Mesenteric fat pad (tissue), 1 donor: ENCODE results near the gene CTBP1. TPM values are rescaled to one million over a fixed set of nuclear protein-coding genes. Genes with fewer than 3 reads are reported as not detected.
A peak's percentile ranks its signal among the peaks of the same experiment; 100 is the strongest.

Experiments
- DNase-seq: peaks from one replicate; pipeline ENCODE4 v3.0.0-alpha.2; 2020; ENCODE audit warnings: low spot score
- total RNA-seq: library from RNA; stranded (reverse); fragmentation: NEBNext Ultra II Directional; extraction: Animal tissue kit (Norgen Biotek cat#: 25700); gene quantifications from one replicate; pipeline ENCODE4 v1.2.1, GENCODE V29; 2021
- donor health status: DM: yes; HTN: yes; CAD: no.

Gene CTBP1
- total RNA-seq, 1 donor from 2014 or later, result 147 TPM

DNA sequence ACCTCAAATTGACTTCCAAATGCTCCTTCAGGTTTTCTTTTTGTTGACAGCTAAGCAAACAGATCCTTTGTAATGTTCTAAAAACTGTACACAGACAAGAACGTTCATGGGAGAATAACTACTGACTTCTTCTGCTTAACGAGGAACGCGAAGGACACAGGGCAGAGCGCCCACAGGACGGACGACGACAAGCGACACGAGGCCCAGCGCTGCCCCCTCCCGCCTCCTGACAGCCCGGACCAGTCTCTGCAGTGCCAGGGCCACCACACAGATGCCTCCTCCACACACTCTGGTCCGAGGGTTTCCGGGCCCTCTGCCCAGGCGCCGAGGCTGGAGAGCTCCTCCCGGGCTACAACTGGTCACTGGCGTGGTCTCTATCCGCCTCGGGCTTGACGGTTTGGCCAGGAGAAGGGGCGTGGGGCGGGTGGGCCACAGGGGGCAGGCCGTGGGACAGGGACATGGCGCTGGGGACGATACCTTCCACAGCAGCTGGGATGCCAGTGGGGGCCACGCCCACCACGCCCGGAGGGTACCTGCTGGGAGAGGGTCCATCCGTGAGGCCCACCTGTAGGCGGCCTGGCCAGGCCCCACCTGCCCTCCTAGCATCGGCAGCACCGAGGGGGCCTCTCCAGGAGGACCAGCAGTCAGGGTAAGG is 36.9 kb downstream of the CTBP1 start:
- DNase-seq, result no peak

DNA sequence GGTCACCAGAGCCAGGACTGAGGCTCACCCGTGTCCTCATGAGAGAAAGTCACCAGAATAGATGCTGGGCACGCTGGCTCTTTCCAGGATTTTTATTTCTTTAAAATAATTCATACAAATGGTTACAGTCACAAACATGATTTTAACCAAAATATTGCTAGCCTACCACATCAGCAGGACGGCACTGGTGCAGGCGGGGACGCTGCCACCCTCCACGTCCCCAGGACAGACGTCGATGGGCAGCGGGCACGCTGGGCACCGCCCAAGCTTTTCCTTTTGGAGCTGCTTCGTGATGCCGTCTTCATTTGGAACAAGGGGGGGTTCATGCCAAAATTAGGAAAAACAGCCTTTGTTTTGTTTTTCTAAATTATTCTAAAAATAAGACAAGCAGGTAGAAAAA is 37.6 kb downstream of the CTBP1 start:
- no peak for DNase-seq

DNA sequence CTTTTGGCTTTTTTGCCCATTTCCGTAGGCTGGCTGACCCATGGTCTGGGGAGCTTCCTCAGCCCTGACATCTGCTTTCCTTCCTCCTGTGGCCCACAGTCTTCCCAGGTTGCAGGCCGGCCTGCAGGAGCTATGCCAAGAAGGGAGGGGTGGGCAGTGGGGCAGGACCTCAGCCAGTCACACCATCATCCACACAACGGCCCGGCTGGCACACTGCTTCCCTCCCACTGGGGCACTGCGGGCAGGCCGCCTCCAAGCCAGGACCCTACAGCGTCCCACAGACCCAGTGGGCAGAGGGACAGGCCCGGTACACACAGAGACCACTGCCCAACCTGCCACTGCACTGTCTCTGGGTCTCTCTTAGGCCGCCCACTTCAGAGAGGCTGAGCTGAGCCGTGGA is 38.0 kb downstream of the CTBP1 start:
- no peak for DNase-seq

DNA sequence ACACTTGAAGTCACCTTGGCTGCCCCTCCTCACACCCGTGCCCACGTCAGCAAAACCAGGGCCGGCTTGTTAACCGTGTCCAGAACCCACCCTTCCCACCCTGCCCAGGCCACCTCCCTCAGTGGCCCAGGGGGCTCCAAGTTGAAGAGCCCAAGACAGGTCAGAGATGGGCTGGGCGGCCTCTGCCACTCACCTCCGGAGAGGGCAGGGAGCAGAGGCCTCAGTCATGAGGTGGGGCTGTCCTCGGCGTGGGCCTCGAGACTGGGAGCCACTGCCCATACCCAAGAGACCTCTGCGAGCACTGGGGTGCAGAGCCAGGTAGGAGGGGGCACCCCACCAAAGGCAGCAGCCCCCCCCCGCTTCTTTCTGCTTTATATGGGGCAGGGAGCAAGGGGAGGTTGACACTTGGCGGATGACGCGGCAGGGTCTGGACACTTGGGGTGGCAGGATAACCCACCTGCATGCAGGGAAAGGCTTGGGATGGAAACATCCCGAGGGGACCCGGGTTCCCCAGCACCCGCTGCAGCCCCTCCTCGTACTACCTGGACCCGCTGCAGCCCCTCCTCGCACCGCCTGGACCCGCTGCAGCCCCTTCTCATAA is 38.6 kb downstream of the CTBP1 start:
- DNase-seq, result no peak

DNA sequence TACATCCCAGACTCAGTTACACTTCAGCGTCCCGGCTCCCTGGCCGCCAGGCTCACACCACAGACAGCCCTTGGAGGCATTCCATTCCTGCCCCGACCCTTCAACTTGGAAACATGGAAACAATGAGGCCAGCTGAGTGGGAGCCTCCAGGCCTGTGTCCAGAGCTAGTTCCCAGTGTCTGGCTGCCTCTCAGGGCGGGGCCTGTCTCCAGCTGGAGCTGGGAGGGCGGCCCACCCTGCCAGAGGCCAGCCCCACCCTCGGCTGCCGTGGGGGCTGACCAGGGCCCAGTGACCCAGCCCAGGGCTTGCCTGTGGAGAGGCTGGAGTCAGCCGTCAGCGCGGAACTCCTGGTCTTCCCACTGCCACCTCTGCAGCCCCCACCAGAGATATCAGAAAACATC is 39.1 kb downstream of the CTBP1 start:
- no peak for DNase-seq

DNA sequence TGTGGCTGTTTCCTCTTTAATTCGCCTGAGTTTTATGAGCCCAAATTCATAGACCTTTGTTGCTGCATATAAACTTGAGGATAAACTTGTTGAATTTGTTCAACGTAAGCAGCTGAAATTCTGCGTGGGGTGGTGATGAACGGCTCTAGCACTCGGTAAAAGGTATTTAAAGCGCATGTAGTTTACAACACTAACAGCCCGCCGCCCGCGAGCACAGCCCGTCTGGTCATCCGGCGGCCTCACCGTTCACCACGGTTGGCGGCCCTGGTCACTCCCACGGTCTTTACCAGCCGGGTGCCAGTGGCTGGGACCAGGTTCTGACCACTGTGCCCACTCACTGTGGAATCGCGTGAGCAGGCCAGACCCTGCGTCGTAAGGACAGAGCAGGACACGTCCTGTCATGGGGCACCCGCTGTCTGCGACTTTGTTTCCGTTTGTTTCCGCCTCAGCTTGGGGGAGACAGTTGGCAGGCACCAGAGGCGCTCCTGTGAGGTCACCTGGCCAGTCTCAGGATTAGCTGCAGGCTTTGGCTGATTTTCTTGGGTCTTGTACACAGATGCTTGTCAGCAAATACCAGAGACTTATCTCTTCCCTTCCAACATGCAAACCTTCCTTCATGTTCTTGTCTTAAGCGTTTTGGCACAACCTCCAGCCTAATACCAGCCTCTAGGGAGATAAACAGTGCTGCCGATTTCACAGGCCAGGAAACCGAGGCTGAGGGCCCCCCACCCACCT is 39.8 kb downstream of the CTBP1 start:
- DNase-seq, result no peak

DNA sequence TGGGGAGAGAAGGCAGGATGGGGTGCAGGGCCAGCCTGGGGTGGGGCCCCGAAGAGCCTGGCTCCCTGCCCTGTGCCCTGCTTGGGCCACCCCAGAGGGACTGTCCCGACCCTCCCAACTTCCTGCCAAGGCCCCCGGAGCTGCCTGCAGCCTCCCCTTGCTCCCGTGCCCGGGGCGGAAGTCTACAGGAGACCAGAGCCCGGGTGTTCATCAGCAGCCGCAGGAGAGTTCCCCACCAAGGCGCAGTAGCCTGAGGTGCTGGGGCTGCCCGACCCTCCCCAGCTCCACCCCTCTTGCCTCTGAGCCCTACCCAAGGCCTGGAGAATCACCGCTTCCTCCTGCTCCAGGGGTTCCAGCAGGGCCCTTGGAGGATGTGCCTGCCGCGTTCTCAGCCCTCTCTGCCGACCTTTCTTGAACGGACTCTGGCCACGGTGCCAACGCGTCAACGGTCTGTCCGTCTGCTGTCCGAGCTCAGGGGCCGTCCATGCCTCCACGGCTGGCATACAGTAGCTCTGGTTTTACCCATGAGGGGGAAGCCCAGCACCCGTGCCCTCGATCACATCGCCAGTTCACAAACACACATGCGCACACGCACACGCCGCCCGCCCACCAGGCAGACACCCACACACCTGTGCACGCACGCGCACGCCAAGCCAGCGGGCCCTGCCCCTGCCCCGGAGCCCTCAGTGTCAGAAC is 40.5 kb downstream of the CTBP1 start:
- no peak for DNase-seq

DNA sequence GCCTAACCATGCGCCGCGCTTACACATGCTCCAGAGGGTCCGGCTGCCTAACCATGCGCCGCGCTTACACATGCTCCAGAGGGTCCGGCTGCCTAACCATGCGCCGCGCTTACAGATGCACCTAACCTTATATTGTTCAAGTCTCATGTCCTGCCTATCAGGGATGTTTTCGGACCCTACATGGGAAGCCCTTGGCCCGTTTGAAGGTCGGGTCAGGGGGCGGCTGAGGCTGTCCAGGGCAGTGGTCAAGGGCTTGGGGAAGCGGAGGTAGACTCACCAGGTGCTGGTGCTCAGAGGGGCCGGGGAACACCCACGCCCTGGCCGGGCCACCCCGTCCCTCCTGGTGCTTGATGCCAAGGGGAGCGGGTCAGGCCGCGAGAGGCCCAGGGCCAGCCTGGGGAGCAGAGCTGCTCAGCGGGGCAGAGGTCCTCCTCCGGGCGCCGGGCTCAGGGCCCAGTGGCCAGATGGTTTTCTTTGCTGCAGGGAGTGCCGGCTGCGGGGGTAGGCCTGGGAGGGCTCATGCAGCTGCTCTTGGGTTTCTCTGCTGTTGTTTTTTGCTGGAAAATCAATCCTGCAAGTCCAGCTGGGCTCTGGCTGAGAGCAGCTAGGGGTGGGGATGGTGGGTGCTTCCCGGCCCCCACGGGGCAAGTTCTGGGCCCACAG is 41.2 kb downstream of the CTBP1 start:
- DNase-seq, result peak; percentile 9

DNA sequence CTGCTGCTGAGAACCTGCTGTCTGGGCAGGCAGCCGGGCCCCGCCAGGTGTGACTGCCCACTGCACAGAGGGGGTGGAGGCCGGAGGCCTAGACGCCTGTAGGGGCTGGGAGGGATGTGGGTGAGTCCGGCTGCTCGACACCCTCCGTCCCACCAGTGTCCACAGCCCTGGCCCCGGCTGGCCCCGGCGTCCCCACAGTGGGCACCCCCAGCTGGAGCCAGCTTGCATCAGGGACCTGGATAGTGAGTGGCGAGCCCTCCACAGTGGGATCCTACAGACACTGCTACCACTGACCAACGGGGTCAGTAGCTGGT is 41.8 kb downstream of the CTBP1 start:
- no peak for DNase-seq

DNA sequence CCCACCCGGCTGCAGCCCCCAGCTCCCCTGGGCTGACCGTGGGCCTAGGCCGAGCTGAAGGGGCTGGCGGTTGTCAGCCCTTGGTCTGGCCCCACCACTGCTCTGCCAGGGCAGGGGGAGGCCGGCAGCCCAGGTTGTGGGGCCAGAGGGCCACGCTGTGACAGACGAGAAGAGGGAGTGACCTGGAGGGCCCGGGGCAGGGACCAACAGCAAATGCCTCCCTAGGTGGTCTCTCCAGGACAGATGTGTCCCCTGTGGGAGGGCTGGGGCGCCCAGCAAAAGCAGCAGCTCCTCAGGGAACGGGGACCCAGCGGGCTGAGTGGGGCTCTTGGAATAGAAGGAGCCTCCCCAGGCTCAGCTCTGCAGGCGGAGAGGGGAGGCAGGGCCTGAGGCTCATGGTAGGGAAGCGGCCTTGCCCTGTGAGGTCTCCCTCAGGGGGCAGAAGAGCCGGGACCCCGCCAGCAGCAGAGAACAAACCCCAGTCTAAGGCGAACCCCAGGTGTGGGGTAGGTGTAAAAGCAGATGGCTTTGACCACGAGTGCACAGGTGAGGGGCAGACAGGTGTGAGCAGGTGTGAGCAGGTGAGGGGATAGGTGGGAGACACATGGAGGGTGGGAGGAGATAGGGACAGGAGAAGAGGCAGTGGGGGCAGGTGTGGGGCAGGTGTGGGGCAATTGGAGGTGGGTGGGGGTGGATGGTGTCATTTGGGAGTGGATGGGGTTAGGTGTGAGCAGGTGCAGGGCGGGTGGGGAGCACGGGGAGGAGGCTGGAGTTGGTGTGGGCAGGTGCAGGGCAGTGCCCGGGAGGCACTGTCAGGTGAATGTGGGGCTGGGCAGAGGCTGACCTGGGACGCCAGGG is 42.4 kb downstream of the CTBP1 start:
- peak; percentile 86 for DNase-seq

DNA sequence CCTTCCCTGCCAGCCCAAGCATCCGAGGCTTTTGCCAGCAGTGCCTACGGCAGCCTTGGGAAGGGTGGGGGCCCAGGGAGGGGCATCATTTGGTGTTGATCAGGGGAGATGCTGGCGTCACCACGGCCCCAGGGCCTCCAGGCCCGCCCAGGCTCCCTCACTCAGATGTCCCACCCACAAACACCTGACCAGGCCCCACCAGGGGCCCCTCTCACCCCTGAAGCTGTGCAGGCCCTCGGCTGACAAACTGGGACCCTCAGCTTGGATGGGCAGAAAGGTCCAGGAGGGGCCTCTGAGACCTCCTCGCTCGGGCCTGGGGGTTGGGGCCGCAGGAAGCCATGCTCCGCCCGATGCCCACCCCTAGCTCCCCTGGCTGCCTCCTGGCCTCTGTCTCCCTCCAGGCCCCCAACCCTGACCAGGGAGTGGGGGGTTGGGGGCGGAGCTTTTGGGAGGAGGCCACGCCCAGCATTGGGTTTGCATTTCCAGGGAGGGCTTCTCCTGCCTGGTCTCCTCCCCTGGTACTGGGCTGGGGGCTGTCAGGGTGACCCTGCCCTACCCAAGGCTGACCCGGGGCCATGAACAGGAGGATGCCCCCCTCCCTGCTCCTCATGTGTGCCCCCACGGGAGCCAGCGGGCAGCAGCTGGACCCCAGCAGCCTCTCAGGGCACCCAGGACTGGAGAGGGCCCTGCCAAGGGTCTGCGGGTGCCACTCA is 43.2 kb downstream of the CTBP1 start:
- peak; percentile 88 for DNase-seq

DNA sequence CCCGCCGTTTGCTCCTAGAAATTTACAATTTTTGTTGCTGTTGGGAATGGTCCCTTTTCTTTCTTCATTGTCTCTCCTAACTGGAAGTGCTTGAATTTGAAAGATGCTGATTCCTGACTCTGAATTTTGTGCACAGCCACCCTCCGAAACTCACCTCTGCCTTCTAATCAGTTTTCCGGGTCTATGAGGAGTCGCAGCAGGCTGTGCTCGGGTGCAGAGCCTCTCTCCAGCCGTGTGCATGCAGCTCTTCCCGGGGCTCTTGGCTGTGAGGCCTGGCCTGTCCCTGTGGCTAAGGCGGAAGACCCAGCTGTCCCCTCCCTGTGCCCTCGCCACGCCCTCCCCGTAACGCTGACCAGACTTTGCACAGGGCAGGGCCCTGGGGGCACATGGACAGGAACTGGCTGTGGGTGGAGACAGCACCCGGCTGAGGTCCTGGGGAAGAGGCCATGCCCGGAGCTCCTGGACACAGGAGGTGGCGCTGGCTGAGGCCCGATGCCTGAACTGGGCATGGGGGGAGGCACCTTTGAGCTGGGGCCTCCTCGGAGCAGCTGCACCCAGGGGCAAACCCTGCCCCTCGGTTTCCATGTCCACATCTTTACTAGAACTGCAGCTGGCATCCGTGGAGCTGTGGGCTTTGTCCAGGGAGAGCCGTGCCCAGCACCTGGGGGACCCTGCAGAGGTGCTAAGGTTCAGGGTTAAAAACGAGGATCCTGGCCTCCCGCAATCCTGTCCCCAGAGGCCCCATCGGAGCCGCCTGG is 43.9 kb downstream of the CTBP1 start:
- peak; percentile 89 for DNase-seq

DNA sequence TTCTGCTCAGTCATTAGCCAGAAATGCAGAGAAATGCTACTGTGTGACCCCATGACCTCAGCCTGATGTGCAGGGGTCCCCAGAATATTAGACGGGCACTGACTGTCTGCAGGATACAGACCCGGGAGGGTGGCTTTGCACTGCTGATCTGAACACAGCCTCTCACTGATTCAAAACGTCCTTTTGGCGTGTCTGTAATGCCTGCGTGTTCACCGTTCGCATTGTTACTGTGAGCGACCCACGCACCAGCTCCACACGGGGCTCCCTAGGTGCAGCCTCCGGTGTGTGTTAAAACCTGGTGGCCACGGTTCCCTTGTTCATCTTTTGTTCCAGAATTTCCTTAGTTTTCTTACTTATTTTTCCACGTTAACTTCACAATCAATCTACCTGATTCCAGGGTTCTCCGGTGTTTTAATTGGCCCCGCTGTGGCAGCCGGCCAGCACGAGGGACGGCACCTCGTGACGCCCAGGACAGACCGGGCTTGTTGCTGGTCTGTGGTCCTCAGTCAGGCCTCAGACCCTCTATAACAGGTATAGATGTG is 44.6 kb downstream of the CTBP1 start:
- DNase-seq, result no peak

DNA sequence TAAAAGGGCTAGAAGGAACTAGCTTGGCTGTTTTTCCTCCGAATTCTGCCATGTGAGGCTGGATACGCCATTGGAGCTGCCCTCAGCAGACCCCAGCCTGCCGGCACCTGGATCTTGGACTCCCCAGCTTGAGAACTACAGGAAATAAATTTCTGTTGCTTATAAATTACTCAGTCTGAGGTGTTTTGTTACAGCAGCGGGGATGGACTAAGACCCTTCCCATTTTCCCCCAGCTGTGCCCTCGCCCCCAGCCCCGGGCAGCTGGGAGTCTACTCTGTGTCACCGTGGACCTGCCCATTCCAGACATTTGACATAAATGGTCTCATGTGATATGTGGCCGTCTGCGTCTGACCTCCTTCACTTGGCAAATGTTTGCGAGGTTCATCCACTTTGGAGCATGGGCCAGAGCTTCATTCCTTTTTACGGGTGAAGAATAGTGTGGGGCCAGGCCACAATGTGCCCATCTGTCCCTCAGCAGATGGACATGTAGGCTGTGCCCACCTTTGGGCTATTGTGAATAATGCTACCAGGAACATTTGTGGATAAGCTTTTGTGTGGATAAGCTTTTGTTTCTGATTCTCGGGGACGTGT is 45.8 kb downstream of the CTBP1 start:
- no peak for DNase-seq

DNA sequence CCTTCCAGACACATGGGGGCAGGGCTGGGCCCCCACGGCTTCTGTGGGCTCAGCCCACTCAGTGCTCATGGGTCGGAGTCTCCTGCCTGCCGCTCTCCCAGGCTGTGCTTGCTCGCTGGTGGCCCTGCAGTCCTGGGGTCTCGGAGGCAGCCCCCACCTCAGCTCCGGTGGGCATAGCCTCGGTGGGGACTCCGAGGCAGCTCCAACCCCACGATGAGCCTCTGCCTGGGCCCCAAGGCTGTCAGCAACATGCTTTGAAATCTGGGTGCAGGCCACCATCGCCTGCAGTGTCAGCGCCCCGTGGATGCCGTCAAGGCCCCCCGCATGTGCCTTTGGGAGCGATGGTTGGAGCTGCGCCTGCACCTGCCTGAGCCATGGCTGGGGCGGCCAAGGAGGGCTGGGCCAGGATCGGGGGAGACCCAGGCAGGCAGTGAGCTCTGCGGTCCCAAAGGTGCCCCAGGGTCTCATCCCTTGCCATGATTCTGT is 46.4 kb downstream of the CTBP1 start:
- no peak for DNase-seq

DNA sequence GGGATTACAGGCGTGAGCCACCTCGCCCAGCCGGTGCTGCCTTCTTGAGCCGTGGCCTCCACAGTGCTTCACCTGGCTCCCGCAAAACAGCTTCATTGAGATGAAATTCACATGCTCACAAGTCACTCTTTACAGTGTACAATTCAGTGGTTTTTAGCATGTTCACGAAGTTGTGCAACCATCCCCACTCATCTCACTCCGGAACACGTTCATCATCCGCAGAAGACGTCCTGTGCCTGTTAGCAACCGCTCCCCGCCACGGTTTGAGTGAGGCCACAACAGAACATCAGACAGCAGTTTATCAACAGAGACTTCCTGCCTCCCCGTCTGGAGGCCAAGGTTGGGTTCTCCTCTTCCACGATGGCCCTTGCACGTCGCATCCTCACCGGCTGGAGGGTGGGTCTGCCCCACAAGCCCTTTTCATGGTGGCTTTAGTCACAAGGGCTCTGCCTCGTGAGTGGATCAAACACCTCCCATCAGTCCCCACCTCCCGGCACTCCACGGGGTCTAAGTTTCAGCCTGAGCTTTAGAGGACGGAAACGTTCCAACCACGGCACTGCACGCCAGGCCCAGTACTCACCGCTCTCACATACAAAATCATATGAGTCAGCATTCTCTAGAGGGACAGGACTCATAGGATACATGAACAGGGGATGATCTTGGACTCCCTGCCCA is 46.9 kb downstream of the CTBP1 start:
- DNase-seq, result no peak

DNA sequence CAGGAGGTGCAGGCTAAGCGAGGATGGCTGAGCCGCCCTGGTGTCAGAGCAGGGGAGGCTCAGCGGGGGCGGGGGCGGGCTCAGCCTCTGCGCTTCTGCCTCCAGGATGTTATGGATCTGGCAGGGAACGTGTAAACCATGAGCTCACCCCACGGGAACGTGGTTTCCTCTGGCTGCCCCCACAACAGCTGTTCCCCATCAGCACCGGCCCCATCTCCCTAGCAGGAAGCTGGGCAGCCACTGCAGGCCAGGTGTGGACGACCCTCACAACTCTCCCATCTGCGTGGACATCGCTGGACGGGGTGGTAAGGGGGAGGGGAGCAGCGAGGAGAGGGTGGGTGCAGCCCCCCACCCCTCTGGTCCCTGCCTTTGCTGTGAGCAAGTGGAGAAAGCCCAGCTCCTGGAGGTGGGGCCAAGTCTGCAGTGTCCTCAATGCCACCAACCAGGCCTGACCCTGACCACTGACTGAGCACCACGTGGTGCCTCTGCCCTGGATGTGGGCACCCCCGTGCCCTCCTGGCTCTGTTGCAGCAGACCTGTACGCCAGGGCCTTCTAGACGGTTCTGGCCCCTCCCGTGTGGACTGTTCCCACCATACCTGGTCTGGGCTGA is 48.4 kb downstream of the CTBP1 start:
- DNase-seq, result no peak
